Right lobe of liver (tissue), 4 donors: ENCODE measurements around the gene GNAT3.

Experiments used
- CTCF ChIP-seq, 4 donors: fragments of 200-600 bp in 3 of 4; fragments of 450-650 bp in 1 of 4; IDR thresholded peaks; one replicate each; pipeline versions ENCODE4 v1.5.1 to v1.8.0; 2016 to 2022; ENCODE audit warnings: antibody characterized with exemption in 4 of 4, mild to moderate bottlenecking in 2 of 4
- POLR2A ChIP-seq: fragments of 450-650 bp; IDR thresholded peaks from one replicate; pipeline ENCODE4 v1.6.1; 2017; ENCODE audit warnings: antibody characterized with exemption, mild to moderate bottlenecking
- donor health status: DM: no; HTN: no; CAD: no.
- donor health status: DM: no; HTN: no; CAD: no.
- donor health status: DM: no; HTN: yes; CAD: no.

- TF ChIP-seq POLR2A (no peak), CTCF (IDR thresholded peaks at IDR 0.05) (no peak)
Measured at GRCh38 chr7:80472491-80473200, 39.2 kb downstream of the GNAT3 start.
